Cardiac fibroblast (primary cell): ENCODE data around the gene GRB10.
A peak's percentile ranks its signal among the peaks of the same experiment; 100 is the strongest.

Experiments
- DNase-seq, 2 donors: peaks; one replicate each; pipeline versions ENCODE4 v3.0.0 to v3.0.0-alpha.2; 2010; ENCODE audit warnings: low read depth in 2 of 2
- H3K4me3 ChIP-seq, 2 donors: replicated peaks in 1 of 2; 1 replicate in 1 of 2; 2 replicates in 1 of 2; pipeline ENCODE4 v1.5.1; 2011; ENCODE audit warnings: low read depth in 2 of 2, low read length in 2 of 2, mild to moderate bottlenecking in 2 of 2, moderate library complexity in 1 of 2
- TF ChIP-seq, protein P1 (sequence below): IDR thresholded peaks from one replicate; pipeline ENCODE4 v1.5.1; 2011; ENCODE audit warnings: low read depth, mild to moderate bottlenecking, low read length, inconsistent platforms

Gene GRB10

DNA sequence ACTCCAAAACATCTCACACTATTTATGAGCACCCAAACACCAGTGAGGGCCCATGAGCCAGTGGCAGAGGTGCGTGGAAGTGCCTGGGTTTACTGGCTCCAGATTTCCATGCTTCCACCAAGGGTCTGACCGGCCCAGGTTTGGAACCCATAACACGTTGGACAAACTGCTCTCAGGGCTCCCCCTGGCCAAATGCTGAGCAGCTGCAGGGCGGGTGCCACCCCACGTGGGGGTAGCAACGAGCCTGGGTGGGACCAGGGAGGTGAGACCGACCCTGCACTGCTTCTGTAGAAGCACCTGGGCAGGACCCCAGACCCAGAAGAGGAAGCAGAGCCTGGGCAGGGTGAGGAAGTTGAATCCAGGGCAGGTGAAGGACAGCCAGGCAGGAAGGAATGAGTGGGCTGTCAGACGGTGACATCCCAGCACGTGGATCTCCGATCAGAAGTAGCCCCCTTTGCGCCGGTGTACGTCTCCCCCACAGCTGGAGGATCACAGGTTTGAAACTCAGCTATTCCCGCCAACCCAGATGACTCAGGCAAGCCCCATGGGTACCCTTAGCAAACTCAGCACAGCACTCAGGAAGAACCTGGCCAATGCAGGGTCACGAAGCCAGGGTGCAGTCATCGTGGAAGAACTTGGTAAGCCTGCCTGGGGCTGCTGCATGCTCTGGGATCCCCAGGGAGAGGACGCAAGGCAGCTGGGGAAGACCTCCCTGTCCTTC is 117.1 kb downstream of the GRB10 start:
- H3K4me3 ChIP-seq, result no peak overlapping the region
- TF ChIP-seq, protein P1, sequence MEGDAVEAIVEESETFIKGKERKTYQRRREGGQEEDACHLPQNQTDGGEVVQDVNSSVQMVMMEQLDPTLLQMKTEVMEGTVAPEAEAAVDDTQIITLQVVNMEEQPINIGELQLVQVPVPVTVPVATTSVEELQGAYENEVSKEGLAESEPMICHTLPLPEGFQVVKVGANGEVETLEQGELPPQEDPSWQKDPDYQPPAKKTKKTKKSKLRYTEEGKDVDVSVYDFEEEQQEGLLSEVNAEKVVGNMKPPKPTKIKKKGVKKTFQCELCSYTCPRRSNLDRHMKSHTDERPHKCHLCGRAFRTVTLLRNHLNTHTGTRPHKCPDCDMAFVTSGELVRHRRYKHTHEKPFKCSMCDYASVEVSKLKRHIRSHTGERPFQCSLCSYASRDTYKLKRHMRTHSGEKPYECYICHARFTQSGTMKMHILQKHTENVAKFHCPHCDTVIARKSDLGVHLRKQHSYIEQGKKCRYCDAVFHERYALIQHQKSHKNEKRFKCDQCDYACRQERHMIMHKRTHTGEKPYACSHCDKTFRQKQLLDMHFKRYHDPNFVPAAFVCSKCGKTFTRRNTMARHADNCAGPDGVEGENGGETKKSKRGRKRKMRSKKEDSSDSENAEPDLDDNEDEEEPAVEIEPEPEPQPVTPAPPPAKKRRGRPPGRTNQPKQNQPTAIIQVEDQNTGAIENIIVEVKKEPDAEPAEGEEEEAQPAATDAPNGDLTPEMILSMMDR, result no peak
- DNase-seq, result peak; percentile 27 to 89

DNA sequence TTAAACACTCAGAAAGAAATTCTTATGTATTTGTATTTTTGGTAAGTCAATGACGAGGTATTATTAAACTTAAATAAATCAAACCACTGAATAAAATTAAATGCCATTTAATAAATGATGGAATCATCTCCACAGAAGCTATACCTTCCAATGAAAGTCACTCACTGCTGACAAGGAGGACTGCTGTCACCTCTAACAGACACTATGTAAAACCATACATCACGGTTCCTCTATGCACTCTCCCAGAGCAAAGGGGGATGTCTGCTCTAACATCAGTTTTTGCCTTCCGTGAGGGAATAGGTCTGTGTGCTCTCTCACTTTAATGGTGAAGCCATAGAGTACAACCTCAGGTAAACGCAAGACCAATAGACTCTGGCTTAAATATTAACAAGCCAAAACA is 117.8 kb downstream of the GRB10 start:
- H3K4me3 ChIP-seq, result no peak overlapping the region
- DNase-seq, result no peak
- TF ChIP-seq, protein P1, result no peak

DNA sequence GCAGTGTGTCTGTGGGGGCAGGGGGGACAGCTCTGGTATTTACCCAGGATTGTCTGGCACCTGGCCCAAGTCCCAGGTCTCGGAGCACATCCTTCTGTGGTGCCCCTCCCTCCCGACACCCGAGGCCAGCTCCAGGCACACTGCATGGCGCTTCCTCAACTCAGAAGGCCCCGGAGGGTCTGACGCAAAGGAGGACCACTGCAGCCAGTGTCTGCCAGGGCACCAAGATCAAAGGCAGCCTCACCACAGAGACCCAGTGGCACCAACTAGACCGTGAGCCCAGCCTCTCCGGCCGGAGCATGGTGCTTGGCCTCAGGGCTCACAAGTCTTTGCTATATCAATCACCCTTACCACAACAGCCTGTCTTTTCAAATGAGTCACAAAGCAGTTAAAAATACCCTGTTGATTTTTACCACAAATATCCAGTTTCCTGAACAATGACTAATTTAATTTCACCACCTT is 118.2 kb downstream of the GRB10 start:
- TF ChIP-seq, protein P1, result no peak
- no peak overlapping the region for H3K4me3 ChIP-seq
- DNase-seq, result peak; percentile 59 to 74

DNA sequence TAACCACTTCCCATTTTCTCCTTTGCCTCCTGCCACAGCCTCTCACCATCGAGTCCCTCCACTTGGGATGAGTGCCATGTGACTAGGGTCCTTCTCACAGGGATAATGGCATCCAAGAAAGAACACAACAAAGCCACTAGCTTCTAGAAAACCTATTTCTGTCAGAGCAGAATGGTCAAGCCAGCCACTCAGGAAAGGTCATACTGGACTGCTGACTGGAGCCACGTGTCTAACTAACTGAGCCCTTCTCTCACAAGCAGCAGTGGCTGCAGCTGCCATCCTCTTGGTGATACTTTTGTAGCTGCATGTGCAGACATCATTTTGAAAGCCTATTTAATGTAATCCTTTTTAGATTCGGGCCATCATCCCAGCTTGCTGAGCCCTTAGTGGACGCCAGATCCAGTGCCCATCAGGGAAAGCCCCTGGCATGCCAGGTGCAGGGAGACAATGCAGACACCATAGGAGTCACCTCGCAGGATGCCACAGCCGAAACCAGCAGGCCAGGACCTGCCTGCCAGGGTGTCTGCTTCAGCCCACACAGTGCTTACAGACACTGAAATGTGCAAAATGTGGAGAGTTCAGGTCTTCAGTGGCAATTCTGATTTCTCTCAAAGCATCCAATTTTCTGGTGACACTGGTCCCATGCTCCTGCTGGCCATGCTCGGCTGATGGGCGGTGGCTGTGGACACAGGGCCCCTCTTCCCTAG is 119.1 kb downstream of the GRB10 start:
- TF ChIP-seq, protein P1, result no peak
- H3K4me3 ChIP-seq, result no peak overlapping the region
- no peak for DNase-seq

DNA sequence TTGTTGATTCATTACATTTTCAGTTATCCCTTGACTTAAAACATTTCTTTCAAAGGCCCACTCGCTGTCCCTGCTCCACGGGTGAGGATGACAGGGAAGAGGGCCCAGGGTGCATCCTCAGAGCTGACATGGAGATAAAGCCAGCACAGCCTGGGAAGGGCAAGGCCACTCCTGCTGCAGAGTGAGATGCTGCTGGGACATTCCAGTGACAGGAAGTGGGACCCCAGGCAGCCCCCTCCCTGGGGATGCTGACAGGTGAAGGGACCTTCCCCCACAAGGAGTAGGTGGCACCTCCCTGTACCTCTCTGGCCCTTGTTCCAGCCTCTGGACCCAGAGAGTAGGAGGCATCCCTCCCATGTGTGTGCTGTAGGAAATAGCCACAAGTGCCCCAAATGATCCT is 119.7 kb downstream of the GRB10 start:
- no peak overlapping the region for H3K4me3 ChIP-seq
- no peak for DNase-seq
- TF ChIP-seq, protein P1, result no peak

DNA sequence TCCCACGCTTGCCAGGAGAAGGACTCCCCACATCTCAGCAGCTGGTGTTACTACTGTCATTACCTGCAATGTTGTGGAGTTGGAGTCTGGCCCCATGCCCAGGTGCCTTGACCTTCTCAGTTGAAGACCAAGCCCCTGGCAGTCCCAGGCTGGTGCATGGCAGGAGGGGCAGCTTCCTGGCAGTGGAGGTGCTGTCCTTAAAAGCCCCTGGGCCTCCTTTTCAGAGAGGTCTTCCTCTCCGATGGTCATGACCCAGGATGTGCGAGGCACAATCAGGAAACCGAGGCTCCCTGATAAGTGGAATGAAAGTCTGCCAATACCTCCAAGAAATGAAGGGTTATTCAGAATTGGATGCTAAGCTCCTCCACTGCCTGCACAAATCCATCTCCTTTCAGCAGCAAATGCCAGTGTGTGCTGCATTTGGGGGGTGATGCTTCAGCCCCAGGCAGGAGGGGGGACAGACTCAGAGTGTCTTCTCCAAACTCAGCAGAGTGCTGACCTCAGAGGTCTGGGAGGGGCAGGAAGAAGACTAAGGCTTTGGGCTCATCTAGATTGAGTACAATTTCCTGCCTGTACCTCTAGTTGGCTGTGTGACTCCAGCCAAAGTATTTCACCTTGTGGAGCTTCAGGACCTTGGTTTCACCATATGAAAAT is 120.5 kb downstream of the GRB10 start:
- DNase-seq, result no peak
- no peak overlapping the region for H3K4me3 ChIP-seq
- TF ChIP-seq, protein P1, result no peak
